Upper lobe of left lung (tissue), 6 donors: ENCODE data around the gene HS6ST2. TPM values are rescaled to one million over a fixed set of nuclear protein-coding genes. Genes with fewer than 3 reads are reported as not detected.

Experiments
- ATAC-seq, 2 donors: fragments of 200-7000 bp; cut with Tn5 transposase; one replicate each; pipeline ENCODE4 v1.9.1; 2022; ENCODE audit warnings: mild to moderate bottlenecking in 2 of 2, moderate library complexity in 2 of 2; ENCODE audit not compliant: low FRiP score in 2 of 2
- DNase-seq, 2 donors: peaks; one replicate each; pipeline ENCODE4 v3.0.0-alpha.2; 2019 to 2020
- H3K27ac ChIP-seq, 4 donors: fragments of 200-600 bp; sonication (generic); one replicate each; pipeline ENCODE4 v1.5.1; 2016 to 2019
- H3K27me3 ChIP-seq, 4 donors: fragments of 200-600 bp; sonication (generic); one replicate each; pipeline ENCODE4 v1.5.1; 2017 to 2019
- H3K36me3 ChIP-seq, 4 donors: fragments of 200-600 bp; sonication (generic); one replicate each; pipeline ENCODE4 v1.5.1; 2016 to 2019
- H3K4me1 ChIP-seq, 4 donors: fragments of 200-600 bp; sonication (generic); one replicate each; pipeline ENCODE4 v1.5.1; 2018 to 2019
- H3K4me3 ChIP-seq, 4 donors: fragments of 200-600 bp; sonication (generic); one replicate each; pipeline ENCODE4 v1.5.1; 2017 to 2019; ENCODE audit warnings: mild to moderate bottlenecking in 2 of 4, moderate library complexity in 1 of 4
- H3K9me3 ChIP-seq, 4 donors: fragments of 200-600 bp; sonication (generic); one replicate each; pipeline ENCODE4 v1.5.1; 2018 to 2019
- CTCF ChIP-seq, 6 experiments: fragments of 450-650 bp in 4 of 6; fragments of 200-600 bp in 2 of 6; sonication (generic) in 2 of 6; IDR thresholded peaks; one replicate each; pipeline ENCODE4 v1.5.1; 2016 to 2019; ENCODE audit warnings: antibody characterized with exemption in 6 of 6
- EP300 ChIP-seq, 4 donors: sonication (generic); formaldehyde crosslinking; IDR thresholded peaks; one replicate each; pipeline ENCODE4 v1.5.1; 2017; ENCODE audit warnings: antibody characterized with exemption in 4 of 4, control low read depth in 2 of 4
- POLR2A ChIP-seq, 4 donors: fragments of 450-650 bp; IDR thresholded peaks; one replicate each; pipeline ENCODE4 v1.5.1; 2016 to 2017; ENCODE audit warnings: antibody characterized with exemption in 4 of 4, mild to moderate bottlenecking in 2 of 4
- POLR2AphosphoS5 ChIP-seq, 2 donors: sonication (generic); formaldehyde crosslinking; IDR thresholded peaks; one replicate each; pipeline ENCODE4 v1.5.1; 2017; ENCODE audit warnings: antibody characterized with exemption in 2 of 2
- WGBS, 2 donors: methylation state at CpG; one replicate each; pipeline ENCODE4 v1.1.5; 2017 to 2018; 5-methylcytosine and 5-hydroxymethylcytosine counted together
- total RNA-seq, 6 donors: library from RNA; depleted of rRNA in 4 of 6; stranded (reverse); fragments of >200 nt in 4 of 6; gene quantifications; one replicate each; pipeline versions ENCODE4 v1.1.0 to v1.2.1, GENCODE V29; 2016 to 2021
- donor health status: DM: no; HTN: no; CAD: no; lungs with moderate emphysema.
- donor health status: DM: no; HTN: yes; CAD: no; lungs with severe emphysema.

The HS6ST2 gene
- total RNA-seq, 6 donors from 2014 or later: 0.30 to 2.5 (median 1.2) TPM

- ATAC-seq: no peak
- Histone ChIP-seq H3K27ac (no peak overlapping the region), H3K9me3 (no peaks in the 10 kb centered on the region), H3K4me3 (no peak overlapping the region), H3K36me3 (no peaks in the 10 kb centered on the region), H3K4me1 (no peaks in the 10 kb centered on the region), H3K27me3 (no peaks in the 10 kb centered on the region)
- TF ChIP-seq EP300 (IDR thresholded peaks at IDR 0.05) (no peak), POLR2A (IDR thresholded peaks at IDR 0.05) (no peak), CTCF (IDR thresholded peaks at IDR 0.05) (no peak), POLR2AphosphoS5 (IDR thresholded peaks at IDR 0.05) (no peak)
- DNase-seq: no peak
- 24 to 47% methylated on average over 2 of the region's 2 CpGs for WGBS, 2 donors
These were observed 125.1 kb downstream of the HS6ST2 start for GRCh38 chrX:132833373-132833772.

GRCh38 chrX:132831336-132831973 is 127.0 kb downstream of the HS6ST2 start:
- 59 to 66% methylated on average over 5 to 8 of the region's 8 CpGs for WGBS, 2 donors
- H3K27ac ChIP-seq: no peak overlapping the region
- H3K27me3 ChIP-seq: no peaks in the 10 kb centered on the region
- no peaks in the 10 kb centered on the region for H3K36me3 ChIP-seq
- DNase-seq: no peak
- no peak for ATAC-seq
- TF ChIP-seq CTCF (IDR thresholded peaks at IDR 0.05) (no peak), EP300 (IDR thresholded peaks at IDR 0.05) (no peak)
- H3K4me3 ChIP-seq: no peak overlapping the region
- H3K4me1 ChIP-seq: no peaks in the 10 kb centered on the region
- no peaks in the 10 kb centered on the region for H3K9me3 ChIP-seq

GRCh38 chrX:132822634-132823012 is 135.8 kb downstream of the HS6ST2 start:
- no peak for TF ChIP-seq CTCF (IDR thresholded peaks at IDR 0.05)
- no peak for TF ChIP-seq EP300 (IDR thresholded peaks at IDR 0.05)
- TF ChIP-seq POLR2A (IDR thresholded peaks at IDR 0.05): no peak
- TF ChIP-seq POLR2AphosphoS5 (IDR thresholded peaks at IDR 0.05): no peak
- H3K4me1 ChIP-seq: no peaks in the 10 kb centered on the region
- H3K36me3 ChIP-seq: no peaks in the 10 kb centered on the region
- no peak overlapping the region for H3K4me3 ChIP-seq
- H3K27ac ChIP-seq: no peak overlapping the region
- no peak for DNase-seq
- ATAC-seq: no peak
- no peaks in the 10 kb centered on the region for H3K27me3 ChIP-seq
- 40 to 43% methylated on average over 2 of the region's 2 CpGs for WGBS, 2 donors
- no peaks in the 10 kb centered on the region for H3K9me3 ChIP-seq

- no peaks in the 10 kb centered on the region for H3K4me1 ChIP-seq
- WGBS, 2 donors: 77 to 78% methylated on average over 2 to 3 of the region's 3 CpGs
- H3K9me3 ChIP-seq: no peaks in the 10 kb centered on the region
- no peak for ATAC-seq
- H3K27ac ChIP-seq: no peak overlapping the region
- no peaks in the 10 kb centered on the region for H3K27me3 ChIP-seq
- no peak overlapping the region for H3K4me3 ChIP-seq
- H3K36me3 ChIP-seq: no peaks in the 10 kb centered on the region
- DNase-seq: no peak
- no peak for TF ChIP-seq EP300 (IDR thresholded peaks at IDR 0.05)
- no peak for TF ChIP-seq POLR2A (IDR thresholded peaks at IDR 0.05)
- TF ChIP-seq POLR2AphosphoS5 (IDR thresholded peaks at IDR 0.05): no peak
- TF ChIP-seq CTCF (IDR thresholded peaks at IDR 0.05): no peak
These were observed 136.3 kb downstream of the HS6ST2 start for GRCh38 chrX:132821974-132822633.

GRCh38 chrX:132820675-132821074 is 137.8 kb downstream of the HS6ST2 start:
- Histone ChIP-seq H3K36me3 (no peaks in the 10 kb centered on the region), H3K27me3 (no peaks in the 10 kb centered on the region), H3K27ac (no peak overlapping the region), H3K9me3 (no peaks in the 10 kb centered on the region), H3K4me1 (no peaks in the 10 kb centered on the region), H3K4me3 (no peak overlapping the region)
- ATAC-seq (no peak), DNase-seq (no peak)
- TF ChIP-seq POLR2A (IDR thresholded peaks at IDR 0.05) (no peak), CTCF (IDR thresholded peaks at IDR 0.05) (no peak)
- WGBS, 2 donors: 78 to 89% methylated on average over 3 to 5 of the region's 5 CpGs
